Left ventricle myocardium superior (tissue), 1 donor: Measurements from ENCODE around the gene TEK. TPM values are rescaled to one million over a fixed set of nuclear protein-coding genes. Genes with fewer than 3 reads are reported as not detected.
"Not testable (repeated sequence)": the region's sequence is repeated elsewhere in the genome, so short reads cannot be mapped to it uniquely, and the experiment has no call there.

Source experiments
- ATAC-seq: fragments of 200-7000 bp; cut with Tn5 transposase; one replicate; pipeline ENCODE4 v1.9.1; 2020; ENCODE audit warnings: mild to moderate bottlenecking, moderate library complexity
- DNase-seq: peaks from one replicate; pipeline ENCODE4 v3.0.0-alpha.2; 2020
- intact Hi-C: fragments of 100-400 bp; cut with micrococcal nuclease; formaldehyde crosslinking; loops from one replicate; pipeline ENCODE4 v1.11.0; 2022
- long read RNA-seq: library from polyadenylated mRNA; unstranded; transcript quantifications from one replicate; pipeline ENCODE4 v2.0.0, GENCODE V29; 2021
- total RNA-seq: library from RNA; stranded (reverse); fragmentation: NEBNext Ultra II Directional; extraction: Animal tissue kit (Norgen Biotek cat#: 25700); gene quantifications from one replicate; pipeline ENCODE4 v1.2.1, GENCODE V29; 2021
- donor health status: DM: no; HTN: yes; CAD: no; lungs with severe emphysema.

TEK gene
- 22.2 TPM for total RNA-seq
- long read RNA-seq, full-length matches to known transcripts: 6 of 30 reads
- long read RNA-seq, partial matches to known transcripts: 7 of 30 reads
- long read RNA-seq, other reads (novel, unspliced or antisense): 17 of 30 reads

- no peak for DNase-seq
- peak; percentile 69 for ATAC-seq
- intact Hi-C loops: no loop called here
Observed at GRCh38 chr9:27108981-27109541, at the start of gene TEK. Gene TEK, plus strand, starts transcription at chr9:27109225. Its CDS starts 366 bp downstream, at chr9:27109591.

GRCh38 chr9:27059412-27059811 is 49.6 kb upstream of the TEK start:
- intact Hi-C loops: no loop called here
- ATAC-seq (no peak), DNase-seq (no peak)

- intact Hi-C loops: no loop called here
- DNase-seq (no peak), ATAC-seq (no peak)
Observed at GRCh38 chr9:27059907-27060306, 49.1 kb upstream of the TEK start.

- no peak for ATAC-seq
- intact Hi-C loops: no loop called here
- DNase-seq: no peak
Observed at GRCh38 chr9:27065288-27065687, 43.7 kb upstream of the TEK start.

- intact Hi-C loops: no loop called here
- ATAC-seq: no peak
- no peak for DNase-seq
Observed at GRCh38 chr9:27073841-27074728, 34.9 kb upstream of the TEK start.

- no peak for ATAC-seq
- intact Hi-C loops: no loop called here
- DNase-seq: no peak
Observed at GRCh38 chr9:27078685-27079084, 30.3 kb upstream of the TEK start.

GRCh38 chr9:27085456-27085855 is 23.6 kb upstream of the TEK start:
- intact Hi-C loops: no loop called here
- no peak for ATAC-seq

GRCh38 chr9:27086818-27087680 is 22.0 kb upstream of the TEK start:
- ATAC-seq (no peak), DNase-seq (no peak)
- intact Hi-C loops: no loop called here

More at GRCh38 chr9:27085456-27085855, 23.6 kb upstream of the TEK start:
- DNase-seq: no peak

- DNase-seq (no peak), ATAC-seq (no peak)
- intact Hi-C loops: no loop called here
Observed at GRCh38 chr9:27088981-27089380, 20.0 kb upstream of the TEK start.

GRCh38 chr9:27089706-27090105 is 19.3 kb upstream of the TEK start:
- ATAC-seq (no peak), DNase-seq (no peak)
- intact Hi-C loops: no loop called here

- DNase-seq: no peak
- no peak for ATAC-seq
- intact Hi-C loops: no loop called here
Observed at GRCh38 chr9:27090231-27090630, 18.8 kb upstream of the TEK start.

GRCh38 chr9:27090711-27091110 is 18.3 kb upstream of the TEK start:
- intact Hi-C loops: no loop called here
- DNase-seq (no peak), ATAC-seq (no peak)

- intact Hi-C loops: not testable (repeated sequence)
Observed at GRCh38 chr9:27092496-27092895, 16.5 kb upstream of the TEK start.

GRCh38 chr9:27093384-27094067 is 15.5 kb upstream of the TEK start:
- DNase-seq, ATAC-seq, intact Hi-C loops: not testable (repeated sequence)

More at GRCh38 chr9:27092496-27092895, 16.5 kb upstream of the TEK start:
- not testable (repeated sequence) for DNase-seq, ATAC-seq

- ATAC-seq (no peak), DNase-seq (no peak)
- intact Hi-C loops: no loop called here
Observed at GRCh38 chr9:27094640-27095298, 14.3 kb upstream of the TEK start.

GRCh38 chr9:27107241-27107640 is 1.8 kb upstream of the TEK start:
- intact Hi-C loops: no loop called here
- no peak for ATAC-seq
- DNase-seq: no peak

GRCh38 chr9:27109621-27110020 is 596 bp downstream of the TEK start:
- intact Hi-C loops: no loop called here
- ATAC-seq (no peak), DNase-seq (no peak)

- no peak for DNase-seq
- intact Hi-C loops: no loop called here
- ATAC-seq: no peak
Observed at GRCh38 chr9:27110181-27110580, 1.2 kb downstream of the TEK start.
